IMR-90 (cell line): ENCODE measurements around the gene MED6. TPM values are rescaled to one million over a fixed set of nuclear protein-coding genes. Genes with fewer than 3 reads are reported as not detected.

Experiments used
- ATAC-seq: fragments of 200-7000 bp; cut with Tn5 transposase; 2 replicates; pipeline ENCODE4 v1.9.1; 2020; ENCODE audit warnings: low read depth, mild to moderate bottlenecking, moderate library complexity
- BruUV-seq: library from RNA; stranded (reverse); fragments of 400-500 nt; replicated peaks from 2 replicates; lab custom pipeline; 2021; lab: Mats Ljungman, UMichigan
- CTCF ChIA-PET: fragments of 300-600 bp; formaldehyde crosslinking; extraction: SDS; loops from one replicate; lab custom pipeline; 2021; ENCODE audit warnings: antibody characterized with exemption; lab: Yijun Ruan, JAX
- POLR2A ChIA-PET: fragments of 300-600 bp; sonication (Branson Sonifier 250); formaldehyde crosslinking; loops from one replicate; lab custom pipeline; 2022; ENCODE audit warnings: antibody characterized with exemption; ENCODE audit not compliant: unreplicated experiment; lab: Charles Lee
- DNase-seq: peaks from one replicate; pipeline ENCODE4 v3.0.0; 2013
- H2AFZ ChIP-seq: replicated peaks from 2 replicates; pipeline ENCODE3; 2013; ENCODE audit warnings: low read length, mild to moderate bottlenecking; ENCODE audit not compliant: poor library complexity
- H2AK5ac ChIP-seq: 2 replicates; pipeline ENCODE4 v1.6.1; 2013; ENCODE audit warnings: low read depth, low read length, inconsistent platforms
- H2AK9ac ChIP-seq: replicated peaks from 2 replicates; pipeline ENCODE3; 2013; ENCODE audit warnings: mild to moderate bottlenecking, low read depth, low read length, moderate library complexity; ENCODE audit not compliant: poor library complexity
- H2BK120ac ChIP-seq: 2 replicates; pipeline ENCODE4 v1.6.1; 2013; ENCODE audit warnings: low read depth, low read length, inconsistent platforms
- H2BK15ac ChIP-seq: 3 replicates; pipeline ENCODE4 v1.6.1; 2013; ENCODE audit warnings: low read depth, low read length, inconsistent platforms
- H2BK20ac ChIP-seq: 2 replicates; pipeline ENCODE4 v1.6.1; 2013; ENCODE audit warnings: low read depth, mild to moderate bottlenecking, inconsistent platforms, low read length, moderate library complexity
- H2BK5ac ChIP-seq: 2 replicates; pipeline ENCODE4 v1.6.1; 2013; ENCODE audit warnings: mild to moderate bottlenecking, low read depth, low read length, inconsistent platforms; ENCODE audit not compliant: poor library complexity, severe bottlenecking
- H3K14ac ChIP-seq: replicated peaks from 2 replicates; pipeline ENCODE4 v1.6.1; 2013; ENCODE audit warnings: low read depth, low read length, inconsistent platforms
- H3K18ac ChIP-seq: 2 replicates; pipeline ENCODE4 v1.6.1; 2013; ENCODE audit warnings: low read depth, low read length, control low read depth
- H3K23ac ChIP-seq: 2 replicates; pipeline ENCODE4 v1.6.1; 2013; ENCODE audit warnings: low read depth, low read length, inconsistent platforms
- H3K27ac ChIP-seq: 2 replicates; pipeline ENCODE4 v1.5.1; 2013; ENCODE audit warnings: mild to moderate bottlenecking, control low read depth, low read length; ENCODE audit not compliant: insufficient read depth
- H3K27me3 ChIP-seq: 2 replicates; pipeline ENCODE4 v1.6.1; 2013; ENCODE audit warnings: low read length; ENCODE audit not compliant: control insufficient read depth, insufficient read depth
- H3K36me3 ChIP-seq: 2 replicates; pipeline ENCODE4 v1.6.1; 2013; ENCODE audit warnings: low read length, mixed read lengths; ENCODE audit not compliant: control insufficient read depth, insufficient read depth
- H3K4ac ChIP-seq: 2 replicates; pipeline ENCODE4 v1.6.1; 2013; ENCODE audit warnings: low read depth, low read length, inconsistent platforms
- H3K4me1 ChIP-seq: 2 replicates; pipeline ENCODE4 v1.6.1; 2013; ENCODE audit warnings: low read length, mixed read lengths; ENCODE audit not compliant: control insufficient read depth, insufficient read depth
- H3K4me2 ChIP-seq: 2 replicates; pipeline ENCODE4 v1.6.1; 2013; ENCODE audit warnings: low read depth, mild to moderate bottlenecking, control low read depth, low read length, moderate library complexity
- H3K4me3 ChIP-seq: 2 replicates; pipeline ENCODE4 v1.5.1; 2013; ENCODE audit warnings: low read depth, mild to moderate bottlenecking, control low read depth, low read length, moderate library complexity; ENCODE audit not compliant: insufficient read depth
- H3K56ac ChIP-seq: 2 replicates; pipeline ENCODE4 v1.6.1; 2013; ENCODE audit warnings: low read length, inconsistent platforms; ENCODE audit not compliant: insufficient read depth; ENCODE audit errors: extremely low read depth
- H3K79me1 ChIP-seq, 2 experiments: 2 replicates each; pipeline ENCODE4 v1.6.1; 2013; ENCODE audit warnings: low read length in 2 of 2, inconsistent platforms in 1 of 2, low read depth in 1 of 2
- H3K9ac ChIP-seq: 2 replicates; pipeline ENCODE4 v1.6.1; 2013; ENCODE audit warnings: low read depth, low read length, control low read depth
- H3K9me1 ChIP-seq: 2 replicates; pipeline ENCODE4 v1.6.1; 2013; ENCODE audit warnings: low read length, inconsistent platforms; ENCODE audit not compliant: insufficient read depth
- H3K9me3 ChIP-seq: 2 replicates; pipeline ENCODE4 v1.6.1; 2013; ENCODE audit warnings: low read length; ENCODE audit not compliant: control insufficient read depth, insufficient read depth
- H4K20me1 ChIP-seq: 2 replicates; pipeline ENCODE4 v1.6.1; 2013; ENCODE audit warnings: low read length, inconsistent platforms; ENCODE audit not compliant: insufficient read depth
- H4K5ac ChIP-seq: 2 replicates; pipeline ENCODE4 v1.6.1; 2013; ENCODE audit warnings: mild to moderate bottlenecking, low read depth, low read length, control low read depth
- H4K8ac ChIP-seq, 2 experiments: 2 replicates each; pipeline ENCODE4 v1.6.1; 2013; ENCODE audit warnings: low read depth in 2 of 2, low read length in 2 of 2, control low read depth in 1 of 2, inconsistent platforms in 1 of 2
- H4K91ac ChIP-seq: 2 replicates; pipeline ENCODE4 v1.6.1; 2013; ENCODE audit warnings: low read depth, low read length, inconsistent platforms; ENCODE audit not compliant: insufficient read depth
- BHLHE40 ChIP-seq: fragments of 150-350 bp; IDR thresholded peaks from 2 replicates; pipeline ENCODE4 v1.6.1; 2016; ENCODE audit warnings: mild to moderate bottlenecking, low read depth, low read length
- CEBPB ChIP-seq: IDR thresholded peaks from 2 replicates; pipeline ENCODE4 v1.6.1; 2012; ENCODE audit warnings: low read depth, low read length, improper control_type of control experiment
- CHD1 ChIP-seq: IDR thresholded peaks from 2 replicates; pipeline ENCODE4 v1.6.1; 2012; ENCODE audit warnings: low read depth, low read length, improper control_type of control experiment
- ELK1 ChIP-seq: fragments of 150-350 bp; IDR thresholded peaks from 2 replicates; pipeline ENCODE4 v1.6.1; 2016; ENCODE audit warnings: low read depth, mild to moderate bottlenecking, low read length, moderate library complexity, borderline replicate concordance
- FOS ChIP-seq: fragments of 150-350 bp; IDR thresholded peaks from 2 replicates; pipeline ENCODE4 v1.6.1; 2016; ENCODE audit warnings: low read depth, low read length
- MAFK ChIP-seq: IDR thresholded peaks from 2 replicates; pipeline ENCODE4 v1.6.1; 2012; ENCODE audit warnings: low read depth, low read length, improper control_type of control experiment
- MAZ ChIP-seq: IDR thresholded peaks from 2 replicates; pipeline ENCODE4 v1.6.1; 2012; ENCODE audit warnings: low read depth, mild to moderate bottlenecking, low read length, improper control_type of control experiment, moderate library complexity, borderline replicate concordance
- MXI1 ChIP-seq: IDR thresholded peaks from 2 replicates; pipeline ENCODE4 v1.6.1; 2012; ENCODE audit warnings: low read depth, mild to moderate bottlenecking, low read length, moderate library complexity, borderline replicate concordance
- NFE2L2 ChIP-seq: fragments of 150-350 bp; IDR thresholded peaks from 2 replicates; pipeline ENCODE4 v1.6.1; 2016; ENCODE audit warnings: low read depth, mild to moderate bottlenecking, low read length
- POLR2A ChIP-seq: IDR thresholded peaks from 2 replicates; pipeline ENCODE4 v1.6.1; 2012; ENCODE audit warnings: mild to moderate bottlenecking, low read depth, low read length
- RAD21 ChIP-seq: IDR thresholded peaks from 2 replicates; pipeline ENCODE4 v1.6.1; 2012; ENCODE audit warnings: low read length, improper control_type of control experiment
- RCOR1 ChIP-seq: IDR thresholded peaks from 2 replicates; pipeline ENCODE4 v1.6.1; 2012; ENCODE audit warnings: mild to moderate bottlenecking, low read length, improper control_type of control experiment; ENCODE audit not compliant: insufficient replicate concordance
- RFX5 ChIP-seq: IDR thresholded peaks from 2 replicates; pipeline ENCODE4 v1.8.0; 2012; ENCODE audit warnings: low read depth, mild to moderate bottlenecking, low read length, moderate library complexity
- SMC3 ChIP-seq: fragments of 150-350 bp; IDR thresholded peaks from 2 replicates; pipeline ENCODE4 v1.6.1; 2016; ENCODE audit warnings: low read depth, mild to moderate bottlenecking, antibody characterized with exemption, low read length, moderate library complexity
- USF2 ChIP-seq: fragments of 150-350 bp; IDR thresholded peaks from 2 replicates; pipeline ENCODE4 v1.6.1; 2017; ENCODE audit warnings: mild to moderate bottlenecking, antibody characterized with exemption, low read length, low read depth
- dilution Hi-C: fragments of 300-500 bp; cut with HindIII; formaldehyde crosslinking; loops from one replicate; pipeline ENCODE4 v1.14.3; 2018; ENCODE audit warnings: low sequenced_read_pairs; ENCODE audit not compliant: unreplicated experiment
- in situ Hi-C: fragments of 300-500 bp; cut with MboI; formaldehyde crosslinking; loops from 3 replicates; pipeline ENCODE4 v1.14.3; 2019; ENCODE audit warnings: low sequenced_read_pairs, inconsistent platforms, mixed read lengths
- intact Hi-C: fragments of 100-400 bp; cut with micrococcal nuclease; formaldehyde crosslinking; loops from 2 replicates; pipeline ENCODE4 v1.10.0; 2022
- polyA plus RNA-seq, 3 experiments: library from polyadenylated mRNA; depleted of rRNA; stranded (reverse); fragments of >200 nt; gene quantifications; 2 replicates each; pipeline ENCODE4 v1.2.3, GENCODE V29; 2012; ENCODE audit warnings: low replicate concordance in 1 of 3
- total RNA-seq: library from RNA; depleted of rRNA; stranded (reverse); fragments of >200 nt; gene quantifications from 2 replicates; pipeline ENCODE4 v1.2.3, GENCODE V29; 2012
- TF ChIP-seq, protein P1 (sequence below): conservative IDR thresholded peaks from 2 replicates; pipeline ENCODE4 v1.5.1; 2012; ENCODE audit warnings: mild to moderate bottlenecking, low read depth, low read length, improper control_type of control experiment

MED6 gene
- total and polyA plus RNA-seq, 2 of the 4 experiments (the other 2 are of a cell fraction), result 24.3 to 31.5 TPM

- Histone ChIP-seq H4K5ac (no peak overlapping the region), H2BK5ac (no peak overlapping the region), H4K20me1 (no peaks in the 10 kb centered on the region), H3K4me1 (no peaks in the 10 kb centered on the region), H3K4ac (no peak overlapping the region), H2AFZ (no peak overlapping the region), H2BK15ac (no peak overlapping the region), H2AK5ac (no peak overlapping the region), H3K9me3 (no peaks in the 10 kb centered on the region), H3K4me3 (no peak overlapping the region), H2BK20ac (no peak overlapping the region), H3K79me1 (no peaks in the 10 kb centered on the region), H4K8ac (no peak overlapping the region), H4K91ac (no peak overlapping the region), H3K9ac (no peak overlapping the region), H3K36me3 (no peaks in the 10 kb centered on the region), H3K56ac (no peak overlapping the region), H3K27ac (no peak overlapping the region), H3K23ac (no peak overlapping the region), H3K27me3 (peaks cover 2% of the 10 kb centered on the region; the same call in 1 of the 2 replicates), H2BK120ac (no peak overlapping the region), H2AK9ac (no peak overlapping the region), H3K14ac (no peak overlapping the region), H3K9me1 (no peaks in the 10 kb centered on the region), H3K4me2 (no peak overlapping the region), H3K18ac (no peak overlapping the region)
- BruUV-seq, result no TSS peak
- CTCF ChIA-PET, result no interaction called here
- in situ Hi-C loops, result loop anchor here (25.0 kb wide), 1 partner anchor 343 kb away; no protein-coding TSS in a partner anchor
- ATAC-seq (no peak), DNase-seq (no peak)
- no peak for TF ChIP-seq MAFK
- no peak for TF ChIP-seq MAZ
- TF ChIP-seq POLR2A, result no peak
- no peak for TF ChIP-seq MXI1
- no peak for TF ChIP-seq RFX5
- TF ChIP-seq SMC3, result no peak
- no peak for TF ChIP-seq ELK1
- no peak for TF ChIP-seq RCOR1
- no peak for TF ChIP-seq RAD21
- no peak for TF ChIP-seq NFE2L2
- no peak for TF ChIP-seq BHLHE40
- TF ChIP-seq CHD1, result no peak
- TF ChIP-seq CEBPB, result no peak
- no peak for TF ChIP-seq USF2
- TF ChIP-seq FOS, result no peak
- TF ChIP-seq, protein P1, sequence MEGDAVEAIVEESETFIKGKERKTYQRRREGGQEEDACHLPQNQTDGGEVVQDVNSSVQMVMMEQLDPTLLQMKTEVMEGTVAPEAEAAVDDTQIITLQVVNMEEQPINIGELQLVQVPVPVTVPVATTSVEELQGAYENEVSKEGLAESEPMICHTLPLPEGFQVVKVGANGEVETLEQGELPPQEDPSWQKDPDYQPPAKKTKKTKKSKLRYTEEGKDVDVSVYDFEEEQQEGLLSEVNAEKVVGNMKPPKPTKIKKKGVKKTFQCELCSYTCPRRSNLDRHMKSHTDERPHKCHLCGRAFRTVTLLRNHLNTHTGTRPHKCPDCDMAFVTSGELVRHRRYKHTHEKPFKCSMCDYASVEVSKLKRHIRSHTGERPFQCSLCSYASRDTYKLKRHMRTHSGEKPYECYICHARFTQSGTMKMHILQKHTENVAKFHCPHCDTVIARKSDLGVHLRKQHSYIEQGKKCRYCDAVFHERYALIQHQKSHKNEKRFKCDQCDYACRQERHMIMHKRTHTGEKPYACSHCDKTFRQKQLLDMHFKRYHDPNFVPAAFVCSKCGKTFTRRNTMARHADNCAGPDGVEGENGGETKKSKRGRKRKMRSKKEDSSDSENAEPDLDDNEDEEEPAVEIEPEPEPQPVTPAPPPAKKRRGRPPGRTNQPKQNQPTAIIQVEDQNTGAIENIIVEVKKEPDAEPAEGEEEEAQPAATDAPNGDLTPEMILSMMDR, result no peak
- POLR2A ChIA-PET, result no interaction called here
- dilution Hi-C loops, result no loop called here
- intact Hi-C loops, result no loop called here
Measured at GRCh38 chr14:70619708-70620107, 19.3 kb upstream of the MED6 start.
